ENCODE data around the gene CBY3.

Gene CBY3

DNA sequence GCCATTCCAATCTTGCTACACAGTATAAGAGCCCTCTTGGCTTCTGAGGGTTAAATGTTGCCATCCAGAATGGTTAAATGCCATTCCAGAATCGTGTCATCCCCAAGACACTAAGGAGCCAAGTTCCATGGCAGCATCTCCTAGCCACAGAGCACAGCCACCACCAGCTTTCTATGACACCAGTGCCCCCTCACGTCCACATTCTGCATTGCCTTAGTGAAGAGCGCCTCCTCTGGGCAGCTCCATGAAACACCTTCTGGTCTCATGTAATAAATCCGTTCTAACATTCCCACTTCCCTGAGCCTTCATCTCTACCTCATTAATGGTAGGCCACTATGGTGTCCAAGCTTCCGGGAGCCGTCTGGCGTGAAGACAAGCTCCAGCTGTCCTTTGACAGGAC is 12.4 kb downstream of the CBY3 start (continued):
- TF ChIP-seq ZNF26 (tag by site-specific recombination; IDR thresholded peaks at IDR 0.05) (no peak), KLF10 (tag by site-specific recombination; IDR thresholded peaks at IDR 0.05) (no peak), ZNF433 (tag by site-specific recombination; IDR thresholded peaks at IDR 0.05; ENCODE audit: low read depth) (no peak), INSM2 (tag by site-specific recombination; IDR thresholded peaks at IDR 0.05) (no peak), ZBTB7A (tag by site-specific recombination; IDR thresholded peaks at IDR 0.05; ENCODE audit: low read depth) (no peak), OVOL3 (tag by site-specific recombination; IDR thresholded peaks at IDR 0.05) (no peak), ZNF10 (tag by site-specific recombination; IDR thresholded peaks at IDR 0.05) (no peak), AEBP2 (tag by site-specific recombination; IDR thresholded peaks at IDR 0.05; ENCODE audit: borderline replicate concordance) (no peak), ZNF404 (tag by site-specific recombination; IDR thresholded peaks at IDR 0.05) (no peak), RBAK (tag by site-specific recombination; IDR thresholded peaks at IDR 0.05) (no peak), ZNF837 (tag by site-specific recombination; IDR thresholded peaks at IDR 0.05) (no peak), ZNF341 (tag by site-specific recombination; IDR thresholded peaks at IDR 0.05; ENCODE audit: low read depth) (no peak), ZNF132 (tag by site-specific recombination; IDR thresholded peaks at IDR 0.05; ENCODE audit: borderline replicate concordance) (no peak), SCRT1 (tag by site-specific recombination; IDR thresholded peaks at IDR 0.05; ENCODE audit: borderline replicate concordance) (no peak), ZNF2 (tag by site-specific recombination; IDR thresholded peaks at IDR 0.05) (0 out of 2 replicates have a peak, but pooled peaks have one; percentile 55), ZNF157 (tag by site-specific recombination; IDR thresholded peaks at IDR 0.05) (no peak), ZSCAN16 (tag by site-specific recombination; IDR thresholded peaks at IDR 0.05) (no peak), ZNF580 (tag by site-specific recombination; IDR thresholded peaks at IDR 0.05) (peak; percentile 56; the same call in 1 of the 2 replicates), ZNF211 (tag by site-specific recombination; IDR thresholded peaks at IDR 0.05; ENCODE audit: low read depth) (no peak), ELK4 (IDR thresholded peaks at IDR 0.05; ENCODE audit: borderline replicate concordance, low read depth, low read length) (no peak), OSR2 (tag by site-specific recombination; IDR thresholded peaks at IDR 0.05) (no peak), SP3 (tag by site-specific recombination; IDR thresholded peaks at IDR 0.05) (no peak), ZNF561 (tag by site-specific recombination; IDR thresholded peaks at IDR 0.05; ENCODE audit: borderline replicate concordance) (0 out of 2 replicates have a peak, but pooled peaks have one; percentile 46), ZNF670 (tag by site-specific recombination; IDR thresholded peaks at IDR 0.05; ENCODE audit: low read depth) (no peak), ZNF140 (tag by site-specific recombination; IDR thresholded peaks at IDR 0.05) (no peak), ZNF416 (tag by site-specific recombination; IDR thresholded peaks at IDR 0.05) (no peak), SP2 (tag by site-specific recombination; IDR thresholded peaks at IDR 0.05) (no peak), ZNF16 (tag by site-specific recombination; IDR thresholded peaks at IDR 0.05; ENCODE audit: low read depth) (no peak), GLIS2 (tag by site-specific recombination; IDR thresholded peaks at IDR 0.05) (no peak), ZNF600 (tag by site-specific recombination; IDR thresholded peaks at IDR 0.05) (0 out of 2 replicates have a peak, but pooled peaks have one; percentile 37), IKZF3 (tag by site-specific recombination; IDR thresholded peaks at IDR 0.05) (peak; percentile 50; the same call in 1 of the 2 replicates)
- TF ChIP-seq, protein P1, sequence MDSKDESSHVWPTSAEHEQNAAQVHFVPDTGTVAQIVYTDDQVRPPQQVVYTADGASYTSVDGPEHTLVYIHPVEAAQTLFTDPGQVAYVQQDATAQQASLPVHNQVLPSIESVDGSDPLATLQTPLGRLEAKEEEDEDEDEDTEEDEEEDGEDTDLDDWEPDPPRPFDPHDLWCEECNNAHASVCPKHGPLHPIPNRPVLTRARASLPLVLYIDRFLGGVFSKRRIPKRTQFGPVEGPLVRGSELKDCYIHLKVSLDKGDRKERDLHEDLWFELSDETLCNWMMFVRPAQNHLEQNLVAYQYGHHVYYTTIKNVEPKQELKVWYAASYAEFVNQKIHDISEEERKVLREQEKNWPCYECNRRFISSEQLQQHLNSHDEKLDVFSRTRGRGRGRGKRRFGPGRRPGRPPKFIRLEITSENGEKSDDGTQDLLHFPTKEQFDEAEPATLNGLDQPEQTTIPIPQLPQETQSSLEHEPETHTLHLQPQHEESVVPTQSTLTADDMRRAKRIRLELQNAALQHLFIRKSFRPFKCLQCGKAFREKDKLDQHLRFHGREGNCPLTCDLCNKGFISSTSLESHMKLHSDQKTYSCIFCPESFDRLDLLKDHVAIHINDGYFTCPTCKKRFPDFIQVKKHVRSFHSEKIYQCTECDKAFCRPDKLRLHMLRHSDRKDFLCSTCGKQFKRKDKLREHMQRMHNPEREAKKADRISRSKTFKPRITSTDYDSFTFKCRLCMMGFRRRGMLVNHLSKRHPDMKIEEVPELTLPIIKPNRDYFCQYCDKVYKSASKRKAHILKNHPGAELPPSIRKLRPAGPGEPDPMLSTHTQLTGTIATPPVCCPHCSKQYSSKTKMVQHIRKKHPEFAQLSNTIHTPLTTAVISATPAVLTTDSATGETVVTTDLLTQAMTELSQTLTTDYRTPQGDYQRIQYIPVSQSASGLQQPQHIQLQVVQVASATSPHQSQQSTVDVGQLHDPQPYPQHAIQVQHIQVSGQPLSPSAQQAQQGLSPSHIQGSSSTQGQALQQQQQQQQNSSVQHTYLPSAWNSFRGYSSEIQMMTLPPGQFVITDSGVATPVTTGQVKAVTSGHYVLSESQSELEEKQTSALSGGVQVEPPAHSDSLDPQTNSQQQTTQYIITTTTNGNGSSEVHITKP (tag by site-specific recombination; IDR thresholded peaks at IDR 0.05) = no peak
